Suppressor macrophage treated with lipopolysaccharide for 1 hour (primary cell): Measurements from ENCODE around the gene SUSD1.
"Not testable (repeated sequence)": the region's sequence is repeated elsewhere in the genome, so short reads cannot be mapped to it uniquely, and the experiment has no call there.

Experiments used
- DNase-seq, 3 donors: peaks; one replicate each; pipeline ENCODE4 v3.0.0-alpha.2; 2020 to 2022

The SUSD1 gene

GRCh38 chr9:112094241-112094640 is 80.9 kb downstream of the SUSD1 start:
- DNase-seq = no peak

GRCh38 chr9:112093870-112094216 is 81.3 kb downstream of the SUSD1 start:
- no peak for DNase-seq

- no peak for DNase-seq
Measured at GRCh38 chr9:112093147-112093869, 81.8 kb downstream of the SUSD1 start.

GRCh38 chr9:112091810-112092209 is 83.3 kb downstream of the SUSD1 start:
- DNase-seq = no peak

- DNase-seq = no peak
Measured at GRCh38 chr9:112087506-112087905, 87.6 kb downstream of the SUSD1 start.

- peak; percentile 33 to 54 (median 39) for DNase-seq
Measured at GRCh38 chr9:112086627-112087026, 88.5 kb downstream of the SUSD1 start.

GRCh38 chr9:112084907-112085306 is 90.2 kb downstream of the SUSD1 start:
- no peak for DNase-seq

GRCh38 chr9:112084334-112084733 is 90.8 kb downstream of the SUSD1 start:
- no peak for DNase-seq

GRCh38 chr9:112081918-112082729 is 93.0 kb downstream of the SUSD1 start:
- no peak for DNase-seq

GRCh38 chr9:112080831-112081542 is 94.1 kb downstream of the SUSD1 start:
- no peak for DNase-seq

GRCh38 chr9:112078432-112078831 is 96.7 kb downstream of the SUSD1 start:
- DNase-seq = no peak

- DNase-seq = peak in 1 of 3 donors; percentile 22
Measured at GRCh38 chr9:112076814-112077213, 98.3 kb downstream of the SUSD1 start.

GRCh38 chr9:112075009-112075378 is 100.1 kb downstream of the SUSD1 start:
- no peak for DNase-seq

GRCh38 chr9:112074250-112075008 is 100.7 kb downstream of the SUSD1 start:
- DNase-seq = peak; percentile 83 to 87 (median 84)

GRCh38 chr9:112073639-112074173 is 101.4 kb downstream of the SUSD1 start:
- DNase-seq = not testable (repeated sequence)

GRCh38 chr9:112072721-112073638 is 102.1 kb downstream of the SUSD1 start:
- peak in 2 of 3 donors; percentile 32 to 60 for DNase-seq

GRCh38 chr9:112069318-112070169 is 105.6 kb downstream of the SUSD1 start:
- DNase-seq = peak; percentile 85 to 91 (median 86)

GRCh38 chr9:112065806-112066606 is 109.1 kb downstream of the SUSD1 start:
- DNase-seq = no peak

- no peak for DNase-seq
Measured at GRCh38 chr9:112064871-112065270, 110.2 kb downstream of the SUSD1 start.

GRCh38 chr9:112063586-112063985 is 111.5 kb downstream of the SUSD1 start:
- DNase-seq = peak; percentile 29 to 54 (median 51)
